DLD1 (cell line): ENCODE data around the gene RGPD4.

Experiments used
- in situ Hi-C: cut with HindIII; loops from 2 replicates; pipeline ENCODE4 v1.10.0; 2017; ENCODE audit warnings: low sequenced_read_pairs

The RGPD4 gene

GRCh38 chr2:107927034-107927534 lies 100.4 kb downstream of the RGPD4 start:
- in situ Hi-C loops: loop anchor here (25.0 kb wide), 3 partner anchors 235 to 710 kb away; no protein-coding TSS in a partner anchor

DNA sequence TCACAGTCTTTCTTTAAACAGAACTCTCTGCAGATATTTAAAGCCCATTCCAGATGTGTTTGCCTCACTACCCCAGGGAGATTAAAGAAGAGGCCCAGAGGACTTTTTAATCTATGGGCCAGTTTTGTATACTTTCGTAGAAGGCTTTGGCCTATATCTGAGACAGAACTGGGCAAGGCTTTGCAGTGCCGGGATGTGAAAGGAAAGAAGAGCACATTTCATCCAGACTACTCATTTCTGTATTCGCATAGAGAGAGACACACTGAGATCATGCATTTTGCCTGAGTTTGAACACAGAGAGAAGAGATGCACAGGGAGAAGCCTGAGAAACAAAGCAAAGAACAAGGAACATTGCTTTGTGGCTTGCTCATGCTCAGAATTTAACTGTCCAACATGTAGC lies 104.7 kb downstream of the RGPD4 start:
- in situ Hi-C loops: loop anchor here (10.0 to 25.0 kb wide), 4 partner anchors 163 to 706 kb away; no protein-coding TSS in a partner anchor

DNA sequence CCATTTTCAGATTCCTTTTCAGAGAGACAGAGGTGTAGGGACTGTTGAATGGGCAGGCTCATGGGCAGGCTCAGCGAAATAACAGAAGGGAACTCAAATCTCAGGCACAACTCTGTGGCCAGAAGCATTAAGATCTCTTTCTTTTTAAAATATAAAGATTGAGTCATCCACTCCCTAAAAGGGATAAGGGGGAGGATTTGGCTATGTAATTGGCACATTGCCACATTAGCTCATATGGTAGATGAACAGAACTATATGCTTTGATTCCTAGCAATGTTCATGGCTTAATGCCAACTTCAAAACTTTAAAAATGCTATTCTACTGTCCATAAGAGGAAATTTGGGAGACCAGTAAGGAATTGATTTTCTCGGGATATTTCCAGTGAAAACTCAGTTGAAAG lies 105.8 kb downstream of the RGPD4 start:
- in situ Hi-C loops: loop anchor here (10.0 to 25.0 kb wide), 4 partner anchors 162 to 705 kb away; no protein-coding TSS in a partner anchor

- in situ Hi-C loops: loop anchor here (10.0 to 25.0 kb wide), 4 partner anchors 162 to 704 kb away; no protein-coding TSS in a partner anchor
These were observed 106.3 kb downstream of the RGPD4 start for GRCh38 chr2:107932979-107933378.

DNA sequence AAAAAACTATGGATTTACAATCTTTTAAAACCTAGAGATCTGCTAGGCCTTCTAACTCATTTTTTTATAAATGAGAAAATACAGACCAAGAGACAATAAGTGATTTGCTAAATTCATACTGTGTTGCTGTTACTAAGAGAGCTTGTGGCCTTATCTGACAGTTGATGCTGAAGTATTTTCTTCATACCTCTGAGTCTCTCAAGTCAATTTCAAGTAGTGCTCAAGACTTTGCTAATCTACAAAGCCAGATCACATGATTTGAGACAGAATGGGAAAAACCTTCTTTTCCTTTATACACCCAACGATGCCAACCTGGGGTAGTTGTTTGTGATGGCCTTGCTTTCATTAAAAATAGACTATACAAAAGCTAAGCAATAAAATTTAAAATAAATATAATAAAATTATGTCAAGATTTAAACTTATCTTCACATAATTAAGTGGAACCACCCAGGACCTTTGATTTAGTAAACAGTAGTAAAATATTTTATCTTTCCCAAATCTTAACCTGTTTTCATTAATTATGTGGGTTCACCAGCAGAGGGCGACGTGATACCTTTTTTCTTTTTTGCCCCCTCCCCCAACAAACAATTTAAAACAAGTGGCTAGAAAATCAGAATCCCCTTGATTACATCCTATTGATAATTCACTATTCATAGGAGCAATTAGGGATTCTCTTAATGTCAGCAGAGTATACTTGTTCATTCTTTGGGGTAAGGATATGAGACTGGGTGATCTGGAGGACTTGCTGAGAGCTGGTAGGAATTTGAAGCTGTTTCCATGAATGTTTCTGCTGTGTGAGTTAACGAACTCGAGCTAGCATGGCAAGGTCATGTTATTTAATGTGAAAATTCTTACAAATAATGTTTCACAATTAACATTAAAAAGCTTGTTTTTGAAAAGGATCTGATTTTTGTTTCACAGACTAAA lies 110.0 kb downstream of the RGPD4 start:
- in situ Hi-C loops: loop anchor here (10.0 to 25.0 kb wide), 4 partner anchors 158 to 701 kb away; no protein-coding TSS in a partner anchor
